ENCODE measurements around the gene CLCN1. TPM values are rescaled to one million over a fixed set of nuclear protein-coding genes. Genes with fewer than 3 reads are reported as not detected.
A peak's percentile ranks its signal among the peaks of the same experiment; 100 is the strongest.

CLCN1 gene
- polyA plus RNA-seq, 3 donors, result 0.04 to 0.76 (median 0.11) TPM

GRCh38 chr7:143381427-143382125, 65.7 kb downstream of the CLCN1 start:
- peak overlapping the region; percentile 100 for H3K9ac ChIP-seq (ENCODE audit: insufficient read depth, low read length, poor library complexity, severe bottlenecking)
- peak in 1 of 3 donors; percentile 18 for DNase-seq

More at GRCh38 chr7:143381427-143382125, 65.7 kb downstream of the CLCN1 start:
- Histone ChIP-seq H4K20me1 (ENCODE audit: insufficient read depth, low read length) (peaks cover 53% of the 10 kb centered on the region), H3K27me3 (ENCODE audit: control insufficient read depth in 2 of 2, insufficient read depth in 2 of 2, low read length in 2 of 2) (no peaks in the 10 kb centered on the region), H3K36me3 (replicated peaks in 1 of 2; ENCODE audit: control insufficient read depth in 1 of 2, insufficient read depth in 2 of 2, low read length in 2 of 2) (peaks cover 11 to 20% of the 10 kb centered on the region in 2 donors), H2AFZ (ENCODE audit: insufficient read depth, low read depth, low read length, poor library complexity, severe bottlenecking) (peak overlapping the region; percentile 42), H3K4me2 (replicated peaks; ENCODE audit: extremely low read depth, low read length, poor library complexity, severe bottlenecking) (peak overlapping the region; percentile 97), H3K27ac (ENCODE audit: low read depth in 1 of 2, low read length in 2 of 2) (peak overlapping the region; percentile 80 to 99), H3K79me2 (ENCODE audit: insufficient read depth, low read length) (peaks cover 100% of the 10 kb centered on the region), H3K9me3 (replicated peaks in 1 of 2; ENCODE audit: control insufficient read depth in 1 of 2, insufficient read depth in 1 of 2, low read length in 2 of 2) (no peaks in the 10 kb centered on the region), H3K4me1 (ENCODE audit: control insufficient read depth in 1 of 2, insufficient read depth in 2 of 2, low read length in 2 of 2) (peaks cover 68 to 80% of the 10 kb centered on the region in 2 donors), H3K4me3 (replicated peaks in 1 of 3; ENCODE audit: low read depth in 2 of 3, low read length in 3 of 3) (peak overlapping the region; percentile 81 to 99 (median 98))
- peaks cover 0 to 2% (median 0%) of the 10 kb centered on the region in 3 donors for H3K27me3 Mint-ChIP-seq (ENCODE audit: low read depth in 3 of 3)
- H3K4me3 Mint-ChIP-seq, result no peak overlapping the region
- H3K27ac Mint-ChIP-seq, result peak overlapping the region in 3 of 7 donors; percentile 66 to 78 (median 72)
- intact Hi-C loops (cut with micrococcal nuclease), result loop anchor here (5.0 kb wide), 3 partner anchors 36 to 139 kb away; no protein-coding TSS in a partner anchor
- no peaks in the 10 kb centered on the region for H3K9me3 Mint-ChIP-seq
- H3K4me1 Mint-ChIP-seq, result peaks cover 34% of the 10 kb centered on the region
- TF ChIP-seq CTCF (IDR thresholded peaks at IDR 0.05), result no peak
- WGBS (ENCODE audit: insufficient coverage), result 0% methylated on average over 55 of the region's 64 CpGs
- H3K36me3 Mint-ChIP-seq, result peaks cover 0 to 15% of the 10 kb centered on the region in 2 donors
